Activated T-helper 2 cell treated with anti-CD3 and anti-CD28 coated beads, Interferon-gamma antibody, Interleukin-2, Interleukin-4, amounts not matched to agents 10 μg/mL and 5 μg/mL and 100 μg/mL, durations not matched to agents 14 hours and 24 hours and 36 hours (primary cell): ENCODE measurements around the gene RETREG2. TPM values are rescaled to one million over a fixed set of nuclear protein-coding genes. Genes with fewer than 3 reads are reported as not detected.

ENCODE experiments used
- DNase-seq: peaks from one replicate; pipeline ENCODE4 v3.0.0; 2021; ENCODE audit warnings: low spot score
- H3K27ac Mint-ChIP-seq: one replicate; pipeline ENCODE4 v1.8.0; 2021; ENCODE audit warnings: mixed read lengths
- H3K27me3 Mint-ChIP-seq: one replicate; pipeline ENCODE4 v1.8.0; 2021; ENCODE audit warnings: low read depth, mixed read lengths
- H3K36me3 Mint-ChIP-seq: one replicate; pipeline ENCODE4 v1.8.0; 2021; ENCODE audit warnings: low read depth, mixed read lengths
- H3K4me1 Mint-ChIP-seq: one replicate; pipeline ENCODE4 v1.8.0; 2021; ENCODE audit warnings: low read depth, mixed read lengths
- H3K4me3 Mint-ChIP-seq: one replicate; pipeline ENCODE4 v1.8.0; 2021; ENCODE audit warnings: low read depth, mild to moderate bottlenecking, moderate library complexity, mixed read lengths
- H3K9me3 Mint-ChIP-seq: one replicate; pipeline ENCODE4 v1.8.0; 2021; ENCODE audit warnings: mixed read lengths
- intact Hi-C: fragments of 100-400 bp; cut with micrococcal nuclease; formaldehyde crosslinking; loops from one replicate; pipeline ENCODE4 v1.15.1; 2023
- total RNA-seq: library from RNA; stranded (reverse); gene quantifications from 2 replicates; pipeline ENCODE4 v1.2.3, GENCODE V29; 2022

RETREG2 gene
- total RNA-seq, 1 donor from 2014 or later: 52.5 TPM

DNA sequence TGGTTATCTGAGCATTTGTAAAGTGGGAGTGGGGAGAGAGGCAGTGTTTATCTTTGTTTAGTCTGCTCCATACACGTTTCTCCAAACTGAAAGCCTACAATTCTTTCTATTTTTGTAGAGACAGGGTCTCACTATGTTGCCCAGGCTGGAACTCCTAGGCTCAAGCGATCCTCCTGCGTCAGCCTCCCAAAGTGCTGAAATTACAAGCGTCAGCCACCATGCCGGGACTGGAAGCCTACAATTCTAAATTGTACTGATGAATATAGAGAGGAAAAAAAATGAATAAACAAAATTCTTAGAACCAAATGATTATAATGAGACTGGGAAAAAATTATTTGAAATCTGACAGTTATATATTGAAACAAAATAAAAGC is 27.1 kb downstream of the RETREG2 start:
- H3K4me1 Mint-ChIP-seq: peaks cover 34% of the 10 kb centered on the region
- H3K27ac Mint-ChIP-seq: no peak overlapping the region
- peaks cover 22% of the 10 kb centered on the region for H3K36me3 Mint-ChIP-seq
- peak overlapping the region; percentile 37 for H3K4me3 Mint-ChIP-seq
- no peaks in the 10 kb centered on the region for H3K27me3 Mint-ChIP-seq
- DNase-seq: peak; percentile 4
- H3K9me3 Mint-ChIP-seq: peaks cover 7% of the 10 kb centered on the region
- intact Hi-C loops: no loop called here

DNA sequence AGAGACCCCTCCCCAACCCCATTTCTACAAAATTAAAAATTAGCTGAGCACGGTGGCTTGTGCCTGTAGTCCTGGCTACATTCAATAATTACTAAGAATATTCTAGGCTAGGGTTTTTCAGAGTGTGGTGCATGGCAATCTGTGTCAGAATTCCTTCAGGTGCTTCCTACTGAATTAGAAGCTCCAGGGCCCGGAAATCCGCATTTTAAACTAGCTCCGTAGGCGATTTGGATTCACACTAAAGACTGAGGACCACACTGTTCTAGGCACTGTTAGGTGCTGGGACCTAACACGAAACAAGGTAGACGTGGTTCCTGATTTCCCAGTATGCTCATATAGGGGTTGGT is 27.9 kb downstream of the RETREG2 start:
- H3K4me3 Mint-ChIP-seq: peak overlapping the region; percentile 84
- H3K4me1 Mint-ChIP-seq: peaks cover 34% of the 10 kb centered on the region
- H3K27ac Mint-ChIP-seq: peak overlapping the region; percentile 90
- intact Hi-C loops: loop anchor here (1.0 to 2.0 kb wide), 6 partner anchors 23 to 182 kb away; partner anchors contain the start of genes ANKZF1, ATG9A, DNAJB2 and NHEJ1
- DNase-seq: no peak
- peaks cover 28% of the 10 kb centered on the region for H3K36me3 Mint-ChIP-seq
- peaks cover 7% of the 10 kb centered on the region for H3K9me3 Mint-ChIP-seq
- no peaks in the 10 kb centered on the region for H3K27me3 Mint-ChIP-seq

DNA sequence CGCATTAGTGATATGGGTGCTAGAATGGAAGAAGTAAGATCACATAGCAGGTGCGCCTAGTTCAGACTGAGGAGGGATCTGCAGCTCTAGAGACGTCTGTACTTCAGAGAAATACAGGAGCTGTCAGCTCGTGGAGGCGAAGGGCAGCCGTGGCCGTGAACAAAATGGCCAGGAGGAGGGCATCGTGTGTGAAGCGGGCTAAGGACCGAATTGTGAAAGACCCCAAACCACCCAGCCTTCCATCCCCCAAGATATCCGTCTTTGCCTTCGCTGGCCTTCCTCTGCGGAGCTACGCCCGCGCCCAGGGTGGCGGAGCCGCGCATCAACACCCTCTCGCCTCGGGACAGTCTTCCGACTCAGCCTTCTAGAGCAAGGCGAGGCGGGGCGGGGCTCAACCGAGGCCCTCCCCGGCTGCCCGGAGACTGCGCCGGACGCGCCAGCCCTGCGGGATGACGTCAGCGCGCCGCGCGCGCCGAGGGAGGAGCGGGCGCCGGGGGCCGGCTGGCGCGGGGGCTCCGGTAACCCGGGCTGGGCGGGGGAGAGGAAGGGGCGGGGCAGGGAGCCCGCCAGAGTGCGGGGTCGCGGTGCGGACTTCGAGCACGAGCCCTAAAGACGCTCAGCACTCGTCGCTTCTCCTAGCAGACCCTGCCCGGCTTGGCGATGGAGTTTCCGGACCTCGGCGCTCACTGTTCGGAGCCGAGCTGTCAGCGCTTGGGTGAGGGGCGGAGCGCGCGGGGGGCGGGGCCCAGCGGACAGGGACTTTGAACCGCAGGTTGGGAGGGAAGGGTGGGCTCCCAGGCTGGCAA is 28.5 kb downstream of the RETREG2 start, which contains the start of gene ZFAND2B:
Gene ZFAND2B (plus strand): TSS at position 455 of the 806 bp plus-strand sequence. CDS start 206 bp downstream, at position 661.
- Mint-ChIP-seq H3K27me3 (no peaks in the 10 kb centered on the region), H3K36me3 (peaks cover 33% of the 10 kb centered on the region), H3K4me3 (peak within 1 kb of the TSS; percentile 84), H3K9me3 (peaks cover 7% of the 10 kb centered on the region), H3K27ac (peak within 1 kb of the TSS; percentile 90), H3K4me1 (peaks cover 38% of the 10 kb centered on the region)
- intact Hi-C loops: loop anchor here (1.0 to 2.0 kb wide), 6 partner anchors 23 to 182 kb away; partner anchors contain the start of genes ANKZF1, ATG9A, DNAJB2 and NHEJ1
- peak; percentile 94 for DNase-seq

DNA sequence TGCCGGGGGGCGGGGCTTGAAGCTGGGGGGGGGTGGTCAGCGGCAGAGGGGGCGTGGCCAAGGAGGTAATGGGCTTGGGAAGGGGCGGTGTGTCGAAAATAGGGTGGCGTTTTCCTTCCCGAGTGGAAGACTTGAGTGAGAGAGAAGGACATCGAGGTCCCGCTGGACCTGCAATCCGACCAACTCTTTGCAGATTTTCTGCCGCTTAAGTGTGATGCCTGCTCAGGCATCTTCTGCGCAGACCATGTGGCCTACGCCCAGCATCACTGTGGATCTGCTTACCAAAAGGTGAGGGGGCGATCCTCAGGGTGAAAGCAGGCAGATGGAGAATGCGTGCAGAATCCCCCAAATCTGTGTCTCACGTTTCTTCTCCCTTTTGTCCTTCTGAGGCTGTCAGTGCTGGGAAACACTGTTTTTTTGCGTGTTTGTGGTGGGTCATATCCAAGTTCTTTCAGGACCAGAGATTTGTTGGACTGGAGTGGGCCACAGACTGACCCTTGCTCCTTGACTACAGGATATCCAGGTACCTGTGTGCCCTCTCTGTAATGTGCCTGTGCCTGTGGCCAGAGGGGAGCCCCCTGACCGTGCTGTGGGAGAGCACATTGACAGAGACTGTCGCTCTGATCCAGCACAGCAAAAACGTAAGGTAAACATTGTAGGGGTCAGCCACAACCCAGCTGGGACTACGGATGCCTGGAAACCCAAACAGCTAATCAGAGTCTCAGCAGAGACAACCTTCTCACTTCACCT is 29.2 kb downstream of the RETREG2 start:
- Mint-ChIP-seq H3K36me3 (peaks cover 36% of the 10 kb centered on the region), H3K9me3 (peaks cover 7% of the 10 kb centered on the region), H3K27me3 (no peaks in the 10 kb centered on the region), H3K27ac (peak overlapping the region; percentile 70), H3K4me3 (peak overlapping the region; percentile 84), H3K4me1 (peaks cover 38% of the 10 kb centered on the region)
- DNase-seq: peak; percentile 8
- intact Hi-C loops: loop anchor here (2.0 kb wide), 1 partner anchor 39 kb away; no protein-coding TSS in a partner anchor

DNA sequence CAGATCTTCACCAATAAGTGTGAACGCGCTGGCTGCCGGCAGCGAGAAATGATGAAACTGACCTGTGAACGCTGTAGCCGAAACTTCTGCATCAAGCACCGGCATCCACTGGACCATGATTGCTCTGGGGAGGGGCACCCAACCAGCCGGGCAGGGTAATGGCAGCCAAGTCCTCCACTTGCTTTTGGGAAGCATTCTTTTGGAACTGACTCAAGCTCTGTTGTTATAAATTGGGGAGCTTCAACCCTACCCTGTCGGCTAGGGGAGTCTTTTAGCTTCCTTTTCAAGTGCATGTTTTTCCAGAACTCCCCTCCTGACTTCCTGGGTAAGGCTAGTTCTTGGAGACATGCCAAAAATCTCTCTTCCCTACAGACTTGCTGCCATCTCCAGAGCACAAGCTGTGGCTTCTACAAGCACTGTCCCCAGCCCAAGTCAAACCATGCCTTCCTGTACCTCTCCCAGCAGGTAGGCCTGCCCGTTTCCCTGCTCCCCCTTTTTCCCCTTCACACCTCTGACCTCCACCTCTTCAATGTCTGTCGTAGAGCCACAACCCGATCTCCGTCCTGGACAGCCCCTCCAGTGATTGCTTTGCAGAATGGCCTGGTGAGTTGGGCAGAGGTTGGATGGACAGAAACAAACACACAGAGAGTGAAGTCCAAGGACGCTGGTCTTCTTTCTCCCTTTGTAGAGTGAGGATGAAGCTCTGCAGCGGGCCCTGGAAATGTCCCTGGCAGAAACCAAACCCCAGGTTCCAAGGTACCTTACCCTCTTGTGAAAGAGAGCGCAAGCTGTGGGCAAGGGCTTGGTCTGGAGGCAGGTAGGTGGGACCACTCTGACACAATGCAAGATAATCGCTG is 30.0 kb downstream of the RETREG2 start:
- H3K4me3 Mint-ChIP-seq: peak overlapping the region; percentile 57
- H3K27ac Mint-ChIP-seq: peak overlapping the region; percentile 83
- peaks cover 42% of the 10 kb centered on the region for H3K36me3 Mint-ChIP-seq
- H3K9me3 Mint-ChIP-seq: peaks cover 7% of the 10 kb centered on the region
- peak; percentile 8 for DNase-seq
- intact Hi-C loops: loop anchor here (2.0 kb wide), 1 partner anchor 39 kb away; no protein-coding TSS in a partner anchor
- peaks cover 38% of the 10 kb centered on the region for H3K4me1 Mint-ChIP-seq
- no peaks in the 10 kb centered on the region for H3K27me3 Mint-ChIP-seq

DNA sequence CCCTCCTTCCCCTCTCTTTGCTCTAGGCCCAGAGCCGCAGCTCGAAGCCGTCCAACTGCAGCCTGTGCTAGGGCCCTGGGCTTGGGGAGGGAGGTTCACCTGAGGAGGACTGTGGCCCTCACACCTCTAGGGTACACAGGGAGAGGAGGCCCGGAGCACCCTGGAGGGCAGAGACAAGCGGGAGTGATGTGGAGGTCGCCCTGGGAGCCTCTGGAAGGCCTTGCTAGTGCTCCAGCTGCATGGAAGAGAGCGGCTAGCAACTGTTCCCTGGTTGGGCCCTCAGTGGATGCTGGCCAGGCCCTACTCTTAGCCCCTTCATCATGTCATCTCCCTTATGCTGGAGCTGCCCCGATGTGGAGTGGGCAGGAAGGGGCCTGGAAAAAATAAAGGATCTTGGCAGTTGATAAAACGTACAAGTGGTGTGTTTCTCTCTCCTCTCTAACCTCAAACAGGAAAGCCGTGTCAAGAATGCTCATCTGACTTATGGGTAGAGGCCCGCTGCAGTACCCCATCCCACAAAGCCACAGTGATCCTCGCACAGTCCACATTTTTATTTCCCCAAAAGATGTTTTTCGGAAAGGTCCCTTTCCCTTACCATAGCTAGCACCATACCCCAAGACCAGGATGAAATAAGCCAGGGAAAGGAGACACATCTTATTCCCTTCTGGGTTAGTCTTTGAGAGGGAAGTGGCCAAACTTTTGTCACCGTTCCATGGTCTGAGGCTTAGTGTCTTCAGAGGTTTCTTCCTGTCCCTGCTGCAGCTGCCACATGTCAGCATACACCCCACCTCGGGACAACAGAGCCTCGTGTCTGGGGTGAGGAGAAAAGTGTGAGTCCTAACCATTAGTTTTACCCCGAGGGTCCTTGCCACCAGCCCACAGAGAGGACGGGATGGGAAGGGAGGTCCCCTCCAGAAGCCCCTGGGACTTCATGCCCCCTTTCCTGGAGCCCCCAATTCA is 31.4 kb downstream of the RETREG2 start:
- Mint-ChIP-seq H3K36me3 (peaks cover 54% of the 10 kb centered on the region), H3K4me3 (no peak overlapping the region), H3K27ac (peak overlapping the region; percentile 83), H3K27me3 (no peaks in the 10 kb centered on the region), H3K4me1 (peaks cover 38% of the 10 kb centered on the region), H3K9me3 (peaks cover 4% of the 10 kb centered on the region)
- DNase-seq: no peak
- intact Hi-C loops: no loop called here

DNA sequence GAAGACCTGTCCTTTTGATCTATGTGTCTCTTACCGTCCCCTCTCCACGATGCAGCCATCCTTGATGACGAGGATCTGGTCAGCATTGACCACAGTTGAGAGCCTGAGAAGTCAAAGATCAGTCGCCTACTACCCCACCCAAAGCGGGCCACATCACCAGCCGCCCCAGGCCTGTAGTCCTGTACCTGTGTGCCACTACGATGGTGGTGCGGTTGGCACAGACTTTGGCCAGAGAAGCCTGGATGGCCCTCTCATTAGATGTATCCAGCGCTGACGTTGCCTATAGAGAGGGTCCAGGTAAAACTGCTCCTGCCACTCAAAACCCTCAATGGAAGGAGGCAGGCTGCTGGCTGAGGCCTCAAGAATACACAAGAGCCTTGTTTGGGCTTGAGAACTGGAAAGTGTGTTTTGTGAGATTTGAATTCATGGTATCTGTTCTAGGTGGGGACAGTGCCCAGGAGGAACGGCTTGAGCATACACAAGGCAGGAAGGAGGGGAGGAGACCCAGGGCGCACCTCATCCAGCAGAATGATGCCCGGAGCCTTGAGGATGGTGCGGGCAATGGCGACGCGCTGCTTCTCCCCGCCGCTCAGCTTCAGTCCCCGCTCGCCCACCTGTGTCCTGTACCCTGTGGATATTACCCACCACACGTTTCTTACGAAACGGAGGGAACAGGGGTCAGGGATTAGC is 32.3 kb downstream of the RETREG2 start:
- Mint-ChIP-seq H3K36me3 (peaks cover 62% of the 10 kb centered on the region), H3K4me3 (no peak overlapping the region)

DNA sequence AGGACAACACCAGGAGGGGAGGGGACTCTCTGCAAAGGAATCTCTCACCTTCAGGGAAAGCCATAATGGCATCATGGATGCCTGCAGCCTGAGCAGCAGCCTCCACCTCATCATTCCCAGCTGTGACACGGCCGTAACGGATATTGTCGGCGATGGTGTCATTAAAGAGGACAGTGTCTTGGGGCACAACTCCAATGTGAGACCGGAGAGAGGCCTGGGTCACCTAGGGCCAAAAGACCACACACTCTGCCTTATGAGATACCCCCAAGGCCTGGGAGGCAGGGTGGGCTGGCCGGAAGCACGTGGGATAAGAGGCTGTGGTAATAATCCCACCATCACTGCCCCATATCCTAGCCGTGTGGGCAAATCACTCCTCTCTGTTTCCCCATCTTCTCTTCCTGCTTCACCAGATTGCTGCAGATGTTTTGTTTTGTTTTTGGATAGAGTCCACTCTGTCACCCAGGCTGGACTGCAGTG is 32.8 kb downstream of the RETREG2 start:
- intact Hi-C loops: loop anchor here (1.0 kb wide), 1 partner anchor 51 kb away; the partner anchor contains the start of gene NHEJ1
- peaks cover 64% of the 10 kb centered on the region for H3K36me3 Mint-ChIP-seq
- H3K4me1 Mint-ChIP-seq: peaks cover 36% of the 10 kb centered on the region
- no peak overlapping the region for H3K4me3 Mint-ChIP-seq
- H3K9me3 Mint-ChIP-seq: no peaks in the 10 kb centered on the region
- H3K27me3 Mint-ChIP-seq: no peaks in the 10 kb centered on the region
- no peak for DNase-seq
- H3K27ac Mint-ChIP-seq: peak overlapping the region; percentile 42

More for the DNA sequence above, 32.3 kb downstream of the RETREG2 start:
- intact Hi-C loops: no loop called here
- Mint-ChIP-seq H3K27ac (peak overlapping the region; percentile 83), H3K9me3 (no peaks in the 10 kb centered on the region), H3K4me1 (peaks cover 36% of the 10 kb centered on the region), H3K27me3 (no peaks in the 10 kb centered on the region)
- DNase-seq: no peak

DNA sequence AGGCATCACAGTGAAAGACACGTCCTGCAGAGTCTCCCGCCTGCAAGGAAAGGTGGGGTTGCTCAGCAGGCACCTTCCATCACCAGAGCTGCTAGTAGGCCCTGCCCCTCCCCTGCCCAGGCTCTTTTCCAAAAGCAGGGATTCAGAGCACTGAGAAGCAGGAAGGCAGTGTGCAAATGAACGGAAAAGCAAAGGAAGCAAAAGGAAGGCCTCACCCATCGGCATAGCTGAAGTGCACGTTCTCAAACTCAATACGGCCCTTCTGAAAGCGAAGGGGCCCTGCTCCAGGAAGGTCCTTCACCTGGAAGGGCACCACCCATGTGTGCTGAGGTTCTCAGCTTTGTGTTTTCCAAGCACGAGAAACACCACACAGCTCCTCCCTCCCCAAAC is 34.9 kb downstream of the RETREG2 start:
- peaks cover 43% of the 10 kb centered on the region for H3K4me1 Mint-ChIP-seq
- no peak for DNase-seq
- peaks cover 73% of the 10 kb centered on the region for H3K36me3 Mint-ChIP-seq
- no peak overlapping the region for H3K27ac Mint-ChIP-seq
- H3K27me3 Mint-ChIP-seq: no peaks in the 10 kb centered on the region
- intact Hi-C loops: no loop called here
- H3K9me3 Mint-ChIP-seq: no peaks in the 10 kb centered on the region
- H3K4me3 Mint-ChIP-seq: no peak overlapping the region

DNA sequence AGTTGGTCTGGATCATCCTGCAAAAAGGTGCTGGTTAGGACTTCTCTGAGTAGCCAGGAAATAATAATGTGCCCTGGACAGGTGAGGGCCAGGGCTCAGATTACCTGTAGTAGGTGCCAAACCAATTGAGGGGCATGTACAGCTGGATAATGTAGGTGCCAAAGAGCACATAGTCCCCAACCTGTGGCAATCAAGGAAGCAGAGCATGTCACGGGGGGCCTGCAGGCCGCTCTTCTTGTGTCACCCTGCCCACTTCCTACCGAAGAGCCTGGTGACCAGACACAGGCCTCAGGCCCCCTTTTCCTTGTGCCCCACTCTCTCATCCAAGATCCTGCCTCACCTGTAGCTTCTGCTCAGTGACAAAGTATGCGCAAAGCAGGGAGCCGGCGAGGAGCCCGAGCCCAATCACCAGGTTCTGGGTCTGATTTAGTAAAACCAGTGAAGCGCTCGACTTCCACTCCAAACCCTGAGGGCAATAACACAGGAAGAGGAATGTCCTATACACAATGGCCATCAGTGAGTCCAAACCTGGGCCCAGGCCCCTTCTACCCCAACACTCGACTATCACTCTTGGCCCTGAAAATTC is 35.5 kb downstream of the RETREG2 start:
- no peak for DNase-seq
- intact Hi-C loops: no loop called here
- Mint-ChIP-seq H3K4me3 (no peak overlapping the region), H3K9me3 (no peaks in the 10 kb centered on the region), H3K27me3 (no peaks in the 10 kb centered on the region), H3K4me1 (peaks cover 39% of the 10 kb centered on the region), H3K36me3 (peaks cover 68% of the 10 kb centered on the region), H3K27ac (no peak overlapping the region)

DNA sequence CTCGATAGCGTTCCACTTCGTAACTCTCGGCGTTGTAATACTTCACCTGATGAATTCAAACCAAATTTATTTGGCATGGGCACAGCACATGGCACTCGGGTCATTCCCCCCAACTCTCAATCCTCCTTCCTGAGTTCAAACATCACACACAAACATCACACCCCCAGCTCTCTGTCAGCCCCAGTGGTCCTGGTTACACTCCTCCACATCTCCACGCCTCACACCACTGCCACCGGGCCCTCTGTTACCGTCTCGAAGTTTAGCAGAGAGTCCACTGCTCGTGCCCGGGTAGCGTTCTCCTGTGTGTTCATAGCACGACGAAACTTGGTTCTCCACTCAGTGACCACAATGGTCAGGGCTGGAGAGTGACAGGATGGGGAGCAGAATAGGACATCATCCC is 36.1 kb downstream of the RETREG2 start:
- Mint-ChIP-seq H3K4me1 (peaks cover 36% of the 10 kb centered on the region), H3K9me3 (no peaks in the 10 kb centered on the region), H3K4me3 (no peak overlapping the region), H3K27ac (no peak overlapping the region), H3K27me3 (no peaks in the 10 kb centered on the region), H3K36me3 (peaks cover 65% of the 10 kb centered on the region)
- intact Hi-C loops: no loop called here
- DNase-seq: no peak
